HEK293 (cell line): Measurements from ENCODE around the gene CYCS.

Experiments
- CTCF ChIA-PET: fragments of 350-600 bp; formaldehyde crosslinking; extraction: SDS; loops from one replicate; lab custom pipeline; 2021; ENCODE audit warnings: antibody characterized with exemption; lab: Yijun Ruan, JAX
- POLR2A ChIA-PET: fragments of 300-600 bp; formaldehyde crosslinking; extraction: SDS; loops from one replicate; lab custom pipeline; 2020; ENCODE audit warnings: antibody characterized with exemption, inconsistent platforms; lab: Yijun Ruan, JAX
- H3K27ac ChIP-seq: fragments of 200-500 bp; sonication (Bioruptor generic); 2 replicates; pipeline ENCODE4 v1.5.1; 2014; ENCODE audit warnings: low read depth, low read length, control low read depth, inconsistent platforms; ENCODE audit errors: extremely low read depth
- H3K36me3 ChIP-seq, 2 experiments: fragments of 200-500 bp in 1 of 2; sonication (Bioruptor generic) in 1 of 2; 1 replicate in 1 of 2; 2 replicates in 1 of 2; pipeline ENCODE4 v1.5.1; 2014 to 2017; ENCODE audit warnings: inconsistent platforms in 2 of 2, low read length in 2 of 2; ENCODE audit not compliant: control insufficient read depth in 2 of 2, insufficient read depth in 1 of 2
- H3K4me1 ChIP-seq: fragments of 200-500 bp; sonication (Bioruptor generic); 2 replicates; pipeline ENCODE4 v1.5.1; 2014; ENCODE audit warnings: mild to moderate bottlenecking, low read length, inconsistent platforms; ENCODE audit not compliant: control insufficient read depth, insufficient read depth
- H3K4me3 ChIP-seq: 2 replicates; pipeline ENCODE4 v1.5.1; 2011; ENCODE audit warnings: low read depth, mild to moderate bottlenecking, control low read depth, low read length, moderate library complexity
- H3K9me3 ChIP-seq: fragments of 200-500 bp; sonication (Bioruptor generic); 2 replicates; pipeline ENCODE4 v1.5.1; 2014; ENCODE audit warnings: low read depth, low read length, inconsistent platforms; ENCODE audit not compliant: control insufficient read depth, insufficient read depth
- EGR2 ChIP-seq: fragments of 450-650 bp; formaldehyde crosslinking; IDR thresholded peaks from 2 replicates; pipeline ENCODE4 v1.5.1; 2016; ENCODE audit warnings: low read depth, missing biosample characterization, missing genetic modification characterization
- FEZF1 ChIP-seq: fragments of 450-650 bp; formaldehyde crosslinking; IDR thresholded peaks from 2 replicates; pipeline ENCODE4 v1.5.1; 2016; ENCODE audit warnings: missing biosample characterization, missing genetic modification characterization
- GLIS1 ChIP-seq: fragments of 450-650 bp; formaldehyde crosslinking; IDR thresholded peaks from 2 replicates; pipeline ENCODE4 v1.5.1; 2016; ENCODE audit warnings: missing biosample characterization, missing genetic modification characterization
- HOXC10 ChIP-seq: sonication (generic); formaldehyde crosslinking; IDR thresholded peaks from 2 replicates; pipeline ENCODE4 v1.8.1; 2023; ENCODE audit warnings: mild to moderate bottlenecking, missing genetic modification reagents
- OSR2 ChIP-seq: fragments of 450-650 bp; formaldehyde crosslinking; IDR thresholded peaks from 2 replicates; pipeline ENCODE4 v1.5.1; 2016; ENCODE audit warnings: missing biosample characterization, missing genetic modification characterization
- PRDM4 ChIP-seq: fragments of 450-650 bp; formaldehyde crosslinking; IDR thresholded peaks from 2 replicates; pipeline ENCODE4 v1.5.1; 2017; ENCODE audit warnings: missing biosample characterization, missing genetic modification characterization
- SCRT1 ChIP-seq: fragments of 450-650 bp; formaldehyde crosslinking; IDR thresholded peaks from 2 replicates; pipeline ENCODE4 v1.5.1; 2016; ENCODE audit warnings: missing biosample characterization, missing genetic modification characterization, borderline replicate concordance
- ZBTB1 ChIP-seq: fragments of 450-650 bp; formaldehyde crosslinking; IDR thresholded peaks from 2 replicates; pipeline ENCODE4 v1.5.1; 2016; ENCODE audit warnings: missing biosample characterization, missing genetic modification characterization
- ZBTB48 ChIP-seq: fragments of 450-650 bp; formaldehyde crosslinking; IDR thresholded peaks from 2 replicates; pipeline ENCODE4 v1.5.1; 2016; ENCODE audit warnings: missing biosample characterization, missing genetic modification characterization
- ZFP41 ChIP-seq: fragments of 450-650 bp; formaldehyde crosslinking; IDR thresholded peaks from 2 replicates; pipeline ENCODE4 v1.5.1; 2016; ENCODE audit warnings: missing biosample characterization, missing genetic modification characterization, borderline replicate concordance
- ZFP69B ChIP-seq: fragments of 450-650 bp; formaldehyde crosslinking; IDR thresholded peaks from 2 replicates; pipeline ENCODE4 v1.5.1; 2016; ENCODE audit warnings: missing biosample characterization, missing genetic modification characterization
- ZNF114 ChIP-seq: fragments of 450-650 bp; formaldehyde crosslinking; IDR thresholded peaks from 2 replicates; pipeline ENCODE4 v1.5.0; 2017; ENCODE audit warnings: missing biosample characterization, missing genetic modification characterization
- ZNF133 ChIP-seq: fragments of 450-650 bp; formaldehyde crosslinking; IDR thresholded peaks from 2 replicates; pipeline ENCODE4 v1.5.1; 2016; ENCODE audit warnings: missing biosample characterization, missing genetic modification characterization
- ZNF146 ChIP-seq: fragments of 450-650 bp; formaldehyde crosslinking; IDR thresholded peaks from 2 replicates; pipeline ENCODE4 v1.5.1; 2016; ENCODE audit warnings: missing biosample characterization, missing genetic modification characterization
- ZNF148 ChIP-seq: fragments of 450-650 bp; formaldehyde crosslinking; IDR thresholded peaks from 2 replicates; pipeline ENCODE4 v1.5.0; 2017; ENCODE audit warnings: missing biosample characterization, missing genetic modification characterization, borderline replicate concordance
- ZNF211 ChIP-seq: fragments of 450-650 bp; formaldehyde crosslinking; IDR thresholded peaks from 2 replicates; pipeline ENCODE4 v1.5.1; 2016; ENCODE audit warnings: low read depth, missing biosample characterization, missing genetic modification characterization
- ZNF221 ChIP-seq: fragments of 450-650 bp; formaldehyde crosslinking; IDR thresholded peaks from 2 replicates; pipeline ENCODE4 v1.5.1; 2017; ENCODE audit warnings: missing biosample characterization, missing genetic modification characterization, borderline replicate concordance
- ZNF548 ChIP-seq: fragments of 450-650 bp; formaldehyde crosslinking; IDR thresholded peaks from 2 replicates; pipeline ENCODE4 v1.5.1; 2016; ENCODE audit warnings: missing biosample characterization, missing genetic modification characterization
- ZNF670 ChIP-seq: fragments of 450-650 bp; formaldehyde crosslinking; IDR thresholded peaks from 2 replicates; pipeline ENCODE4 v1.5.1; 2016; ENCODE audit warnings: missing biosample characterization, missing genetic modification characterization, low read depth
- ZSCAN4 ChIP-seq: fragments of 450-650 bp; formaldehyde crosslinking; IDR thresholded peaks from 2 replicates; pipeline ENCODE4 v1.5.1; 2017; ENCODE audit warnings: missing biosample characterization, missing genetic modification characterization

Gene CYCS

GRCh38 chr7:25126751-25127150, 1.7 kb upstream of the CYCS start:
- Histone ChIP-seq H3K4me1 (no peaks in the 10 kb centered on the region), H3K27ac (no peak overlapping the region), H3K4me3 (no peak overlapping the region), H3K9me3 (no peaks in the 10 kb centered on the region), H3K36me3 (peaks cover 8 to 20% of the 10 kb centered on the region in 2 experiments)
- POLR2A ChIA-PET: no interaction called here
- TF ChIP-seq HOXC10 (CRISPR knock-in tag) (no peak), ZNF146 (no peak), OSR2 (no peak), ZNF221 (tag by site-specific recombination) (no peak)
- CTCF ChIA-PET: interaction anchor here (2.8 kb wide), 1 partner anchor 28 kb away, joined by 13 read pairs; no protein-coding TSS in a partner anchor

GRCh38 chr7:25124465-25125136, 459 bp downstream of the CYCS start:
- POLR2A ChIA-PET: interaction anchor here (0.7 to 2.6 kb wide), 28 partner anchors 8 to 732 kb away, joined by 3 to 34 read pairs (median 5); partner anchors contain the start of genes GSDME and OSBPL3
- Histone ChIP-seq H3K36me3 (peaks cover 22 to 41% of the 10 kb centered on the region in 2 experiments), H3K27ac (peak overlapping the region; percentile 72), H3K4me3 (peak overlapping the region; percentile 90), H3K9me3 (no peaks in the 10 kb centered on the region), H3K4me1 (no peaks in the 10 kb centered on the region)
- CTCF ChIA-PET: interaction anchor here (0.6 to 2.8 kb wide), 4 partner anchors 26 to 239 kb away, joined by 3 to 13 read pairs (median 4); no protein-coding TSS in a partner anchor
- TF ChIP-seq PRDM4: peak; percentile 44; the same call in 1 of the 2 replicates
- TF ChIP-seq ZNF133: no peak
- peak; percentile 52; the same call in 1 of the 2 replicates for TF ChIP-seq GLIS1 (tag by site-specific recombination)
- TF ChIP-seq ZBTB48: 0 out of 2 replicates have a peak, but pooled peaks have one; percentile 32

GRCh38 chr7:25122373-25122772, 2.7 kb downstream of the CYCS start:
- Histone ChIP-seq H3K4me1 (no peaks in the 10 kb centered on the region), H3K27ac (no peak overlapping the region), H3K9me3 (no peaks in the 10 kb centered on the region), H3K4me3 (no peak overlapping the region), H3K36me3 (peaks cover 22 to 56% of the 10 kb centered on the region in 2 experiments)
- ChIA-PET CTCF (interaction anchor here (1.7 kb wide), 1 partner anchor 23 kb away, joined by 6 read pairs; no protein-coding TSS in a partner anchor), POLR2A (interaction anchor here (0.7 to 0.9 kb wide), 2 partner anchors 9 to 731 kb away, joined by 3 read pairs; no protein-coding TSS in a partner anchor)
- TF ChIP-seq ZBTB1 (tag by site-specific recombination): no peak
- no peak for TF ChIP-seq FEZF1
- no peak for TF ChIP-seq ZNF148 (tag by site-specific recombination)

- ChIA-PET CTCF (interaction anchor here (1.7 kb wide), 1 partner anchor 23 kb away, joined by 6 read pairs; no protein-coding TSS in a partner anchor), POLR2A (interaction anchor here (0.7 to 0.9 kb wide), 2 partner anchors 10 to 730 kb away, joined by 3 read pairs; no protein-coding TSS in a partner anchor)
- no peak overlapping the region for H3K4me3 ChIP-seq
- no peaks in the 10 kb centered on the region for H3K9me3 ChIP-seq
- peaks cover 22 to 56% of the 10 kb centered on the region in 2 experiments for H3K36me3 ChIP-seq
- TF ChIP-seq ZNF670 (tag by site-specific recombination) (no peak), ZNF114 (tag by site-specific recombination) (no peak), ZFP41 (no peak), ZNF221 (tag by site-specific recombination) (no peak), ZNF548 (tag by site-specific recombination) (no peak), ZFP69B (tag by site-specific recombination) (no peak), ZSCAN4 (no peak), SCRT1 (tag by site-specific recombination) (no peak), EGR2 (tag by site-specific recombination) (no peak), ZNF211 (tag by site-specific recombination) (no peak)
- no peak overlapping the region for H3K27ac ChIP-seq
- H3K4me1 ChIP-seq: no peaks in the 10 kb centered on the region
Observed at GRCh38 chr7:25121599-25121998, 3.5 kb downstream of the CYCS start.
